Pancreas (tissue), 10 donors: ENCODE data around the gene SLK. TPM values are rescaled to one million over a fixed set of nuclear protein-coding genes. Genes with fewer than 3 reads are reported as not detected.

ENCODE experiments used
- ATAC-seq, 4 donors: fragments of 200-7000 bp; cut with Tn5 transposase; one replicate each; pipeline versions ENCODE4 v1.8.0 to v1.9.1; 2020; ENCODE audit warnings: mild to moderate bottlenecking in 4 of 4, moderate library complexity in 4 of 4
- DNase-seq, 6 donors: peaks; one replicate each; pipeline ENCODE4 v3.0.0-alpha.2; 2020
- FAIRE-seq: peaks from 2 replicates; lab custom pipeline; 2012; peaks lifted over from hg19 to GRCh38; lab: Jason Lieb, UNC
- H3K27ac ChIP-seq, 4 donors: fragments of 200-600 bp; sonication (generic); 1 replicate in 3 of 4; 2 replicates in 1 of 4; pipeline versions ENCODE4 v1.5.0 to v1.8.0; 2020
- H3K27me3 ChIP-seq, 4 donors: fragments of 200-600 bp; one replicate each; pipeline ENCODE4 v1.8.0; 2021
- H3K36me3 ChIP-seq, 3 donors: fragments of 200-600 bp; sonication (generic) in 1 of 3; one replicate each; pipeline versions ENCODE4 v1.5.0 to v1.8.0; 2020 to 2021
- H3K4me1 ChIP-seq, 3 donors: fragments of 200-600 bp; one replicate each; pipeline ENCODE4 v1.8.0; 2021
- H3K4me3 ChIP-seq, 4 donors: fragments of 200-600 bp; sonication (generic) in 2 of 4; one replicate each; pipeline versions ENCODE4 v1.5.0 to v1.8.0; 2020 to 2021
- H3K9me3 ChIP-seq, 4 donors: fragments of 200-600 bp; one replicate each; pipeline ENCODE4 v1.8.0; 2021
- CTCF ChIP-seq, 4 donors: fragments of 200-600 bp; sonication (generic) in 3 of 4; IDR thresholded peaks; one replicate each; pipeline versions ENCODE4 v1.5.0 to v1.8.0; 2021; ENCODE audit warnings: antibody characterized with exemption in 4 of 4
- WGBS, 2 donors: extraction: QIAGEN DNeasy Blood & Tissue Kit; methylation state at CpG; one replicate each; pipeline ENCODE4 v1.1.7; 2013; 5-methylcytosine and 5-hydroxymethylcytosine counted together
- intact Hi-C, 3 donors: fragments of 100-400 bp; cut with DNase I; formaldehyde crosslinking; loops; one replicate each; pipeline versions ENCODE4 v1.11.1 to v1.14.2; 2022
- polyA plus RNA-seq, 2 donors: library from polyadenylated mRNA; stranded (reverse); fragments of 200-250 nt; gene quantifications; one replicate each; pipeline ENCODE4 v1.2.3, GENCODE V29; 2013
- total RNA-seq, 6 donors: library from RNA; stranded (reverse); fragmentation: NEBNext Ultra II Directional in 4 of 6; extraction: Animal tissue kit (Norgen Biotek cat#: 25700) in 4 of 6; gene quantifications; one replicate each; pipeline versions ENCODE4 v1.2.1 to v1.2.4, GENCODE V29; 2021 to 2023
- donor health status: healthy with polysubstance abuse.
- donor health status: DM: no; HTN: no; CAD: no; lungs with moderate emphysema.
- donor health status: DM: no; HTN: no; CAD: no.
- donor health status: control.
- donor health status: control.
- donor health status: Bipolar disorder and iron deficiency.
- donor health status: DM: yes; HTN: yes; CAD: no.
- donor health status: DM: no; HTN: no; CAD: no.
- donor health status: DM: no; HTN: no; CAD: no.
- donor health status: DM: yes; HTN: yes; CAD: no.

Gene SLK
- total and polyA plus RNA-seq, 8 donors = 6.0 to 20.1 (median 13.4) TPM

- Histone ChIP-seq H3K4me1 (no peaks in the 10 kb centered on the region), H3K27ac (no peak overlapping the region), H3K36me3 (no peaks in the 10 kb centered on the region), H3K4me3 (no peak overlapping the region), H3K27me3 (no peaks in the 10 kb centered on the region), H3K9me3 (no peaks in the 10 kb centered on the region)
- intact Hi-C loops = no loop called here
- FAIRE-seq (no peak), DNase-seq (no peak), ATAC-seq (no peak)
- WGBS, 2 donors = 86 to 89% methylated on average over 7 of the region's 7 CpGs
- no peak for TF ChIP-seq CTCF (IDR thresholded peaks at IDR 0.05)
Measured at GRCh38 chr10:104066945-104067344, 100.0 kb downstream of the SLK start.

GRCh38 chr10:104067525-104067924 lies 100.6 kb downstream of the SLK start:
- H3K36me3 ChIP-seq = no peaks in the 10 kb centered on the region
- H3K4me1 ChIP-seq = no peaks in the 10 kb centered on the region
- 32 to 33% methylated on average over 12 of the region's 12 CpGs for WGBS, 2 donors
- no peaks in the 10 kb centered on the region for H3K9me3 ChIP-seq
- no peak for FAIRE-seq
- peak in 3 of 4 donors; percentile 44 to 71 (median 47) for ATAC-seq
- no peak overlapping the region for H3K27ac ChIP-seq
- intact Hi-C loops = no loop called here
- peak overlapping the region in 1 of 4 donors; percentile 17 for H3K4me3 ChIP-seq
- no peaks in the 10 kb centered on the region for H3K27me3 ChIP-seq
- no peak for DNase-seq
- TF ChIP-seq CTCF (IDR thresholded peaks at IDR 0.05) = no peak

GRCh38 chr10:104069613-104070012 lies 102.7 kb downstream of the SLK start:
- Histone ChIP-seq H3K4me1 (no peaks in the 10 kb centered on the region), H3K9me3 (no peaks in the 10 kb centered on the region), H3K4me3 (no peak overlapping the region), H3K36me3 (no peaks in the 10 kb centered on the region), H3K27ac (no peak overlapping the region), H3K27me3 (no peaks in the 10 kb centered on the region)
- ATAC-seq (no peak), FAIRE-seq (no peak), DNase-seq (no peak)
- intact Hi-C loops = no loop called here
- no peak for TF ChIP-seq CTCF (IDR thresholded peaks at IDR 0.05)
- 77 to 80% methylated on average over 6 of the region's 6 CpGs for WGBS, 2 donors

- intact Hi-C loops = no loop called here
- H3K9me3 ChIP-seq = no peaks in the 10 kb centered on the region
- no peak overlapping the region for H3K27ac ChIP-seq
- DNase-seq = no peak
- no peak for TF ChIP-seq CTCF (IDR thresholded peaks at IDR 0.05)
- no peak for FAIRE-seq
- H3K27me3 ChIP-seq = no peaks in the 10 kb centered on the region
- no peak overlapping the region for H3K4me3 ChIP-seq
- WGBS, 2 donors = 75% methylated on average over 5 of the region's 5 CpGs
- no peak for ATAC-seq
- H3K4me1 ChIP-seq = no peaks in the 10 kb centered on the region
- H3K36me3 ChIP-seq = no peaks in the 10 kb centered on the region
Measured at GRCh38 chr10:104072786-104073185, 105.8 kb downstream of the SLK start.

- no peak for FAIRE-seq
- Histone ChIP-seq H3K27me3 (no peaks in the 10 kb centered on the region), H3K9me3 (no peaks in the 10 kb centered on the region), H3K4me3 (no peak overlapping the region), H3K36me3 (no peaks in the 10 kb centered on the region), H3K27ac (no peak overlapping the region), H3K4me1 (no peaks in the 10 kb centered on the region)
- intact Hi-C loops = no loop called here
- DNase-seq = no peak
- 71 to 77% methylated on average over 6 of the region's 6 CpGs for WGBS, 2 donors
- no peak for ATAC-seq
- no peak for TF ChIP-seq CTCF (IDR thresholded peaks at IDR 0.05)
Measured at GRCh38 chr10:104074505-104074904, 107.6 kb downstream of the SLK start.
